GM18511 (cell line): ENCODE measurements around the gene TOR1A.

Experiments
- ATAC-seq: cut with Tn5 transposase; IDR thresholded peaks from one replicate; pipeline ENCODE4 v1.9.1; 2021; ENCODE audit warnings: mild to moderate bottlenecking, moderate library complexity; ENCODE audit not compliant: unreplicated experiment

TOR1A gene

DNA sequence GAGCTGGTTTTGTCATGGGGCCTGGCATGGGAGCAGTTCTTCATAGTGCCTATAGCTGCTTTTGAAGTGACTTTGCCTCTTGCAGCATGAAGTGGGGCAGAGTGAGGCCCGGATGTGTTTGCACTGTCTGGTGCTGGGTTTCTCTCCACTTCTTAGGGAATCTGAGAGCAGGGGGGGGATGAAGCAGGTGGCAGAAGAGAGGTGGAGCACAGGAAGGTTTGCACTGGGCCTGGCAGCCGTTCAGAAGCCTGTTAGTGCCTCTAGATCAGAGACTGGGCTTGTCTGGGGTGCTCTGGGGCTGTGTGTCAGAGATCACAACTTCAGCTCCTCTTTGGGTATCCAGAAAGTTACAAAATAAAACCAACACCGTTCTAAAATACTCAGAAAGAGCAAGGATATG lies 29.7 kb upstream of the TOR1A start:
- ATAC-seq, result no peak

GRCh38 chr9:129852579-129852978 lies 28.6 kb upstream of the TOR1A start:
- ATAC-seq, result no peak

DNA sequence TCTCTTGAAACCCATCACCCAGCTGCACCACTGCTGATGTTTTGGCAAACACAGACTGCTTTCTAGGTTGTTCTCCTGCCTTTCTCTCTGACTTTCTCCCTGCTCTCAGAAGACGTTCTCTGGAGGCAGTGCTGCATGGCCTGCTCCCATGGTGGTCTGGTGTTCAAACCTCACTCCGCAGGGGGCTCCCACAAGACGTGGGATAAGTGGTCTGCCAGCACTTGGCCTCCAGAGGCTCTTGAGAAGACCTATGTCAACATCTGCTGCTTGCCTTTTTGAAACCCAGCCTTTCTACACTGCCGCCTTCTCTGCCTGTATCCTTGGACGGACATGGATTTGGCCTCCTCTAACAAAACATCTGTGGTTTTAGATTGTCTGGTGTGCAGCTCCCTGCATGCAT lies 27.9 kb upstream of the TOR1A start:
- ATAC-seq, result no peak

DNA sequence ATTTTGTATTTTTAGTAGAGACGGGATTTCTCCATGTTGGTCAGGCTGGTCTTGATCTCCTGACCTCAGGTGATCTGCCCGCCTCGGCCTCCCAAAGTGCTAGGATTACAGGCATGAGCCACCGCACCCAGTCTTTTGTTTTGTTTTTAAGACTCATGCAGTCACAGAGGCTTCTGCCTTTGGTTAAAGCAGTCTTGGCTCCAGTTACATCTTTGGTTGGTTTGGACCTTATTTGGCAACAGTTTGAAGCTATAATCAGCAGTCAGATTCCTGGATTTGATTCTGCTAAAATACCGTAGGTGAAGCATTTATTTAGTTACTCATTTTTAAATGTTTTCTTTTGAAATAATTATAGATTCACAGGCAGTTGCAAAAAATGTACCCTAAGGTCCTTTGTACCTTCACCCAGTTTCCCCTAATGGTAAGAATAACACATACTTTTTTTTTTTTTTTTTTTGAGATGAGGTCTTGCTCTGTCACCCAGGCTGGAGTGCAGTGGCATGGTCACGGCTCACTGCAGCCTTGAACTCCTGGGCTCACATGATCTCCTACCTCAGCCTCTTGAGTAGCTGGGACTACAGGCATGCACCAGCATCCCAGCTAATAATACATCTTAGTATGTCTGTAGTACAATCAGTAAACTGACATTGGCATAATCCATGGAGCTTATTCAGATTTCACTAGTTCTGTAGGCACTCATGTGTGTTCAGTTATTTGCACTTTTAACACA lies 27.1 kb upstream of the TOR1A start:
- ATAC-seq, result no peak

DNA sequence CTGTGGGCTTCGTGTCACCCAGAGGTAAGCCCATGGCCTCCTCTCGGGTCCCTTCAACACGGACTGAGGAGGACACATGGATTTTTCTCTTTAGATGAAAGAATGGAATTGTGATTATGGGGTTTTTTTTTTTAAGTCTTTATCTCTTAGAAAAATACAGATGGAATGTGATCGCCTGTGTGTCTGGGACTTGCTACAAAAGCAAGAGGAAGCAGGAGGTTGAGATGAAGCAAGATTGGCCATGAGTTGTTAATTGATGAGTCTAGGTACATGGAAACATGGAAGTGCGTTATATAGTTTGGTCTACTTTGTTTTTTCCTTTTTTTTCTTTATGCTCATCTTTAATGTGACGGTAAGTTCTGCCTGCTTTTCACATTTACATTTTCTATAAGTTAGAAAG lies 26.0 kb upstream of the TOR1A start:
- ATAC-seq, result no peak

DNA sequence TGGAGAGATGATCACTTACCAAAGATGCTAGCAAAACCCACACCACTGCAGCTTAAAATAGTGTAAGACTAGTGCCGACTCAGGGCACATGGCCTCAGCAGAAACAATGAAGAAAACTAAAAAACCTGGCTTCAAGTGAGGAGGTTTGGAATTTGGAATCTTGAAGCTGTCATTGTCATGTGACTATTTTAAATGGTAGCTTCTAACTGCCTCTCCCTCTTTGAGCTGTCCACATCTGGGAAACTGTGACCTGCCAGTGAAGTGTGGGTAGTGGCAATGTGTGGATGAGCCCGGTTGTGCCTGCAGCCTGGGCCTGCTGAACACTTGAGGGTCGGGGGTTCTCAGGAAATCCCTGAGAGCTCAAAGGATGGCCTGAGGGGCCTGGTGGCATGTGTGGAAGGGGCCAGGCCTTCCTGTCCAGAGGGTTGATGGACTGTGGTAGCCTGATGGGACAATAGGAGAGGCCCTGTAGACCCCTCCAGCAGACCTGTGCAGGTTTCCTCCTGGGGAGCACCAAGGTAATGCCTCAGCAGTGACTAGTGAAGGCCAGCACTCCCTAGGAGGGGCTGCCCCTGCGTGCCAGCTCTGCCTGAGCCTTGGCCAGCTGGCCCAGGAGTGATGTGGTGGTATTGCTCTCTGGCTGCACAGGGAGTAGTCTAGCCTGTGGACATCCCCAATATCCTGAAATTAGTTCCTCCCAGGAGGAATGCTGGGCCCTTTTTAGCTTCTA lies 24.9 kb upstream of the TOR1A start:
- no peak for ATAC-seq

GRCh38 chr9:129845373-129845772 lies 21.4 kb upstream of the TOR1A start:
- no peak for ATAC-seq

DNA sequence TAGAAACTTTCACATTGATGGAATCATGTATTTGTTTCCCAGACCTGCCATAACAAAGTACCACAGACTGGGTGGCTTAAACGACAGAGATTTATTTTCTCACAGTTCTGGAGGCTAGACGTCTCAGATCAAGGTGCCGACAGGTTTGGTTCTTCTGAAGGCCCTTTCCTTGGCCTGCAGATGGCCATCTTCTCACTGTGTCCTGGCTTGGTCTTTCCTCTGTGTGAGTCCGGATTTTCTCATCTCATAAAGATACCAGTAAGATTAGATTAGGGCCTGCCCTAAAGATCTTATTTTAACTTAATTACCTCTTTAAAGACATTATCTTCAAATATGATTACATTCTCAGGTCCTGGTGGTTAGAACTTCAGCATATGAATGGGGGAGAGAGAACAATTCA lies 17.1 kb upstream of the TOR1A start:
- ATAC-seq, result no peak

- no peak for ATAC-seq
These were observed 16.1 kb upstream of the TOR1A start for GRCh38 chr9:129840034-129840433.

DNA sequence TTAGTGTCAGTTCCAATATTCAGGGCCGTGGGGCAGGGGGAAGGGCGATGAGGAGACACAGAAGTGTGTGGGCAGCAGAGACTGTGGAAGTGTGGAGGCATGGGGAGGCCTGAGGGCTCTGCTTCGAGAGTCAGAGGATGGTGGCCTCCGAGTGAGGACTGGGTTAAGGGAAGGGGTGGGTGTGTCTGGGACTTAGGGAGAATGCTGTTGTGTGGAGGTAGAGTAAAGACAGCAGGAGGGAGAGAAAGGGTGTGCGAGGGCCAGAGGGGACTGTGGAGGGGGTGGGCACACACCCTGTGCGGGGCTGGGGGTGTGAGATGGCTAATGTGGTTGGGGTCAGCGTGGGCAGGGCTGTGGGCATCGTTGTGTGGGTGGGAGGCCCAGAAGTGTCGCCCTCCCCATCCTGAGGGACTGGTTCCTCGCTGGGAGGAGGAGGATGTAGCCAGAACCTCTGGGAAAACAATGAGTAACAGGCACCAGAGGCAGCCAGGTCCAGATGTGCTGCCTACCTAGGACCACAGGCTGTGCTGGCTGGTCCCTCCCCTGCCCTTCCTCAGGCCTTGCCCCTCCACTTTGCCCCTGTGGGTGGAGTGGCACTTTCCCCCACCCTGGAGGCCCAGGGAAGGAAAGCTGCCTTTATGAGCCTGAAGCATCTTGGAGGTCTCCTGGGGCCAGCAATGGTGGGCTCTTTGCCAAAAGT lies 15.5 kb upstream of the TOR1A start:
- ATAC-seq, result no peak

DNA sequence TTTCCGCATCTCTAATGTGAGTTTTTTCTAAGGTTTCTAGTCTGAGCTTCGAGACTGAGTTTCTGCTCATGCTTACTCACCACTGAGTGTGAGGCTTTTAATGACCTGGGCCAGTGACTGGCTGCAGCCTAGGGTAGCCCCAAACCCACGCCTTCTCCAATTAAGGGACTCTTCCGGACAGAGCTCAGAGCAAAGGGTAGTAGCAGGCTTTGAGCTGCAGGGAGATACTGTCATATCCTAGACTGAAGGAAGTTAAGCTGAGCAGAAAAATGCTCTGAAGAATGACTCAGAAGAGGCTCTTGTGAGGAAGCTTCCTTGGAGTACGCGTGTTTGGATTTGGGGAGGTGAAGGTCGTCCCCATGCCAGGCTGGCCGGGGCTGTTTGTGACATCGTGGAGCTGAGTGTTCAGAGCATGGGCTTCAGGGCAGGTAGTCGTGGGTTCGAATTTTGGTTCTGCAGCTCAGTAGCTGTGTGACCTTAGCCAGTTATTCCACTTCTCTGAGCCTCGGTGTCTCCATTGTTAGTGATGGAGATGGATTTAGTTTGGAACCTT lies 14.8 kb upstream of the TOR1A start:
- ATAC-seq, result no peak

GRCh38 chr9:129836311-129837007 lies 12.5 kb upstream of the TOR1A start:
- no peak for ATAC-seq

GRCh38 chr9:129835860-129836223 lies 11.9 kb upstream of the TOR1A start:
- no peak for ATAC-seq

DNA sequence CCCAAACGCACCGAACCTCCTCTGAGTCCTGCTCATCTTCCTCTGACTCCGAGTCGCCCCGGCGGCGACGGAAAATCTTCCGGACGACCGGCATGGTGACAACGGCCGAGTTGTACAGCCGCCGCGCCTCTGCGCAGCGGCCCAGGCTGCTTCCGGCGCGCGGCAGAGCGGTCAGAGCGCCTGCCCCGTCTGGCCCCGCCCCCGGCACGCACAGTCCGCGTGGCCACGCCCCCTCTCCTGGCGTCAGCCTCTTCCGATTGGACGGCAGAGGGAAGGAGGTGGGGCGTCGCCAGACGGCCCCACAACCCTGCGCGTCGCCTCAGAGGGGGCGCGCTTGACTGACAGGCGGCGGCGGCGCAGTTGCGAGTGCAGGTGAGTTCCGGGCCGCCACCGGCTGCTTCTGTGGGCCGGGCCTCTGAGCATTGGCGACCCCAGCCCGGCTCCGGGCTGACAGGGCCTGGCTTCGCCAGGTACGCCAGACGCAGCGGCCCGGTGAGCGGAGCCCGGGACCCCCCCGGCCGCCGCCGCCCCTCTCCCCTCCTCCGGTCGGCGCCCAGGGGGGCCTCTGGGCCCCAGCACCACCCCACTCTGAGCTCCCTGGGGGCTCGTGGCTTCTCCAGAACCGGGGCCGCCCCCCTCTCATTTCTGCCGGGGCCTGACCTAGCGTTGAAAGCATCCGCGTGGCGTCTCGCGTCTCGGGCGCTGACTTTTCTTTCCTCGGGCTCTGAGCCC lies 11.4 kb upstream of the TOR1A start, which contains the start of the genes C9orf78 and USP20:
Gene C9orf78 (minus strand): TSS at position 148 of the 732 bp plus-strand sequence. CDS start 54 bp downstream, at position 94.
Gene USP20 (plus strand): TSS at position 331 of the 732 bp plus-strand sequence. CDS start 17,098 bp downstream, outside the sequence.
- ATAC-seq, result peak; percentile 93

DNA sequence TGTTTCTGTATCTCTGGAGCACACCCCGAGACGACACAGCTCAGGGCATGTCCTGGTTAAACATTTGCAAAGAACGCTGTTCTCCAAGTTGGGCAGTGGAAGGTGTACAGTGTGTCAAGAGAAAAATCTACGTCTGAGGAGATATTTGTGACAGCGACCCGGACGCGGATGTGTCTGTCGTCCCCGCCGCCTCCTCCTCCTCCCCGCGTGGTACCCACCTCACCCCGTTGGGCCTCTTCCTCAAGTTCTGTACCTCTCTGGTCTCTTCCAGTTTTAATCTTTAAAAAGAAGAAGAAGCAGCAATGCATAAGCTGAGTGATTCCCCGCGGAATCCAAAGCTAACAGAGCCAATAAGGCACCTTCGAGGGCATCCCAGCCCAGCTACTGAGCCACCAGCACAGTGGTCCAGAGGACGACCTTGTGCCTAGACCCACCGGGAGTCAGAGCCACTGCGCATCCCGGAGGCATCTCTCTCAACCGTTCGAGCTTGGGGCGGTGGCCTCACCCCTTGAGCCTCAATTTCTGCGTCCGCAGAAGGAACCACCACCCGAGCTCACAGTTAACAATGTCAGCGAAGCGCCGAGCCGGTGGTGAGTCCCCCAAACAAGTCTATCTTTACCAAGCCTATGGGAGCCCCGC lies 10.7 kb upstream of the TOR1A start:
- ATAC-seq, result peak; percentile 34

DNA sequence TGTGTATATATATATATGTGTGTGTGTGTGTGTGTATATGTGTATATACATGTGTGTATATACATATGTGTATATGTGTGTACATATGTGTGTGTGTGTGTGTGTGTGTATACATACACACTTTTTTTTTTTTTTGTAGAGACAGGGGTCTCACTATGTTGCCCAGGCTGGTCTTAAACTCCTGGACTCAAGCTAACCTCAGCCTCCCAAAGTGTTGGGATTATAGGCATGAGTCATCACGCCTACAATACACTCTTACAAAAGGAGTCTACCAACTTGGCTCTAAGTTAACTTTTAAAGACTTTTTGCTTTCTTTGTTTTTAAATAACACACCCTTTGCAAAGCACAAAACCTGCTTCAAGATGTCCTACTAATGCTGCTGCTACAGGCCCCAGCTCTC lies 9.0 kb upstream of the TOR1A start:
- no peak for ATAC-seq

GRCh38 chr9:129828969-129829368 lies 5.0 kb upstream of the TOR1A start:
- no peak for ATAC-seq

GRCh38 chr9:129828051-129828450 lies 4.1 kb upstream of the TOR1A start:
- no peak for ATAC-seq

DNA sequence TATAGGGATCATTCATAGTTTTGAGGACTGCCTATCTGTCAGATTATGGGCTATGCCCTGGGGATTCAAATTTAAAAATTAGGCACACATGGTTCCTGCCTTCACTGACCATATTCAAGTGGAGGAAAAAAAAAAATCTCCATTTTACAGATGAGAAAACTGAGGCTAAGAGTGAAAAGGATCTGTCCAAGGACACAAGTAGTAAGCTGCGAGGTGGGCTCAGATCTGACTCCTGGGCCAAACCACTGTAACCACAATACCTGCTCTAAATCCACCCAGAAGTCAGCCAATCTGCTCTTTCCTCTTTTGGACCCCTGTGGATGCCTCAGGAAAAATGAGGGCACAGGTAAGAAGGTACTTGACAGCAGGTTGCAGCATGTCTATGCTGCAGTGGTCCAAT lies 2.8 kb upstream of the TOR1A start:
- ATAC-seq, result no peak

DNA sequence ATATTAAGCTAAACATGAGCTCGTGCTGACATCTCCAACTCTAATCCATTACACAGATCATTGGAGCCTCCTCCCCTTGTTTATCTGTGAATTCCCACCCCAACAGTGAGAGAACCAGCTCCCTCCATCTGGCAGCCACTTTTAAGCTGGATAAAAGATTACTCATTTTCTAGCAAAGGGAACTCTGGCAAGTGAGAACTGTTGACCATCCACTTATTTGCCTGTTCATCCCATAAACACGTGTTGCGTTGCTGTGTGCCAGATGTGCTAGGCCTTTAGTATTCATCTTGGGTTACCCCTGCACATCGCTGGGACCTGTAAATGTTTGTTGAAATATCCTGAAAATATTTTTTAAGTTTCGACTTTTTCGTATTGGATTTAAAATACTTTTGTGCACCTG lies 2.4 kb upstream of the TOR1A start:
- ATAC-seq, result no peak
